Adipocyte (in vitro differentiated cells): ENCODE measurements around the gene ACD.

Experiments used
- DNase-seq: peaks from one replicate; pipeline ENCODE4 v3.0.0-alpha.2; 2015; ENCODE audit warnings: low read depth
- H3K27me3 ChIP-seq: replicated peaks from 2 replicates; pipeline ENCODE4 v1.7.0; 2013; ENCODE audit warnings: mild to moderate bottlenecking, low read length, moderate library complexity; ENCODE audit not compliant: control insufficient read depth, insufficient read depth
- H3K36me3 ChIP-seq: 2 replicates; pipeline ENCODE4 v1.7.0; 2013; ENCODE audit warnings: low read length, mild to moderate bottlenecking, moderate library complexity; ENCODE audit not compliant: control insufficient read depth, insufficient read depth, severe bottlenecking
- H3K4me1 ChIP-seq: 2 replicates; pipeline ENCODE4 v1.7.0; 2013; ENCODE audit warnings: mild to moderate bottlenecking, low read length, moderate library complexity; ENCODE audit not compliant: control insufficient read depth, insufficient read depth
- H3K4me3 ChIP-seq: 2 replicates; pipeline ENCODE4 v1.7.0; 2013; ENCODE audit warnings: mild to moderate bottlenecking, low read length, moderate library complexity
- H3K9ac ChIP-seq: 2 replicates; pipeline ENCODE4 v1.7.0; 2013; ENCODE audit warnings: mild to moderate bottlenecking, low read length, moderate library complexity
- H3K9me3 ChIP-seq: 2 replicates; pipeline ENCODE4 v1.7.0; 2013; ENCODE audit warnings: mild to moderate bottlenecking, low read length, moderate library complexity; ENCODE audit not compliant: control insufficient read depth

Gene ACD

GRCh38 chr16:67659675-67660563, at the start of gene ACD:
Gene ACD, minus strand, starts transcription at chr16:67660260. Its CDS starts 40 bp downstream, at chr16:67660220.
- Histone ChIP-seq H3K4me3 (peak within 1 kb of the TSS; percentile 98), H3K4me1 (peaks cover 12% of the 10 kb centered on the region), H3K9ac (peak within 1 kb of the TSS; percentile 94), H3K27me3 (no peaks in the 10 kb centered on the region), H3K36me3 (peaks cover 5% of the 10 kb centered on the region), H3K9me3 (no peaks in the 10 kb centered on the region)
- DNase-seq = peak; percentile 98

GRCh38 chr16:67709050-67709449, 49.0 kb upstream of the ACD start:
- Histone ChIP-seq H3K4me3 (no peak overlapping the region), H3K4me1 (peaks cover 15% of the 10 kb centered on the region), H3K36me3 (no peaks in the 10 kb centered on the region), H3K27me3 (no peaks in the 10 kb centered on the region), H3K9me3 (no peaks in the 10 kb centered on the region), H3K9ac (no peak overlapping the region)
- DNase-seq = no peak

GRCh38 chr16:67708368-67708771, 48.3 kb upstream of the ACD start:
- Histone ChIP-seq H3K4me3 (no peak overlapping the region), H3K4me1 (peaks cover 15% of the 10 kb centered on the region), H3K36me3 (no peaks in the 10 kb centered on the region), H3K9ac (no peak overlapping the region), H3K27me3 (no peaks in the 10 kb centered on the region), H3K9me3 (no peaks in the 10 kb centered on the region)
- DNase-seq = no peak

- no peak for DNase-seq
- Histone ChIP-seq H3K4me1 (peaks cover 15% of the 10 kb centered on the region), H3K4me3 (no peak overlapping the region), H3K9me3 (no peaks in the 10 kb centered on the region), H3K36me3 (no peaks in the 10 kb centered on the region), H3K9ac (no peak overlapping the region), H3K27me3 (no peaks in the 10 kb centered on the region)
Measured at GRCh38 chr16:67707790-67708189, 47.7 kb upstream of the ACD start.

DNA sequence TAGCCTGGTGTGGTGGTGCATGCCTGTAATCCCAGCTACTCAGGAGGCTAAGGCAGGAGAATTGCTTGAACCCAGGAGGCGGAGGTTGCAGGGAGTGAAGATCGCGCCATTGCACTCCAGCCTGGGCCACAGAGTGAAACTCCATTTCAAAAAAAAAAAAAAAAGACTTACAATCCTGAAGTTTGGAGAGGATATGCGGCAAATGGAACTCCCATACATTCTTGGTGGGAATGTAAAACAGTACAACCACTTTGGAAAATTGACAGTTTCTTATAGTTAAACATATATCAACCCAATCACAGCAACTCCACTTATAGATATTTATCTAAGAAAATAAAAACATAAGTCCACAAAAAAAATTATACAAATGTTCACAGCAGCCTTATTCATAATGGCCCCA, 47.1 kb upstream of the ACD start:
- H3K9ac ChIP-seq = no peak overlapping the region
- no peaks in the 10 kb centered on the region for H3K27me3 ChIP-seq
- H3K9me3 ChIP-seq = no peaks in the 10 kb centered on the region
- H3K4me1 ChIP-seq = peaks cover 15% of the 10 kb centered on the region
- DNase-seq = no peak
- no peaks in the 10 kb centered on the region for H3K36me3 ChIP-seq
- no peak overlapping the region for H3K4me3 ChIP-seq

DNA sequence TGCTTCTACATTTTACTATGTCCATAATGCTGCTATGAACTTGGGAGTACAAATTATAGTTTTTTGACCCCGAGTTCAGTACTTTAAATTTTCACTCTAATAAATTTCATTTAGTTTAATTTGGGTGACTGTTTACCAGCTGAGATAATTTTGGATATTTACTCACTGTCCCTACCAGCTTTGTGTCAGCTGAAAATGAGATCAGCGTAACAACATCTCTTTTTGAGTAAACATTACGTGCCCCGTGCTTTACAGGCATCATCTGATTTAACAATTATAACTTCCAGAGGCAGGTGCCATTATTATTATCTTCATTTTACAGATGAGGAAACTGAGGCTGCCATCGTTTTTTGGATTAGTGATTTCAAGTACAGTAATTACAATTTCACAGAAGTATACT, 44.0 kb upstream of the ACD start:
- DNase-seq = no peak
- no peak overlapping the region for H3K9ac ChIP-seq
- H3K4me1 ChIP-seq = peaks cover 13% of the 10 kb centered on the region
- no peaks in the 10 kb centered on the region for H3K9me3 ChIP-seq
- H3K36me3 ChIP-seq = no peaks in the 10 kb centered on the region
- no peak overlapping the region for H3K4me3 ChIP-seq
- H3K27me3 ChIP-seq = no peaks in the 10 kb centered on the region

DNA sequence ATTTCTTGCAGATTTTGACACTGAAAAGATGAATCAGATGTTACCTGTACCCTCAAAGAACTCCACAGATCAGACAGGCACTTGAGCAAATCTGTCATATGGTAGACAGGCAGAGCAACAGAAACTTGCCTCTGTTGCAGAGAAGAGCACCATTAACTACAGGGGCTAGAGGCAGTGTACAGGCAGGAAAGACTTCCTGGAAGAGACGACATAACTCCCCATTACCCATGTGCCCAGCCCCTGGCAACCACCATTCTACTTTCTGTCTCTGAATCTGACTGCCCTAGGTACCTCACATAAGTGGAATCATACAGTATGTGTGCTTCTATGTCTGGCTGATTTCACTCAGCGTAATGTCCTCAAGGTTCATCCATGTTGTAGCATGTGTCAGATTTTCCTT, 43.6 kb upstream of the ACD start:
- no peaks in the 10 kb centered on the region for H3K36me3 ChIP-seq
- peaks cover 8% of the 10 kb centered on the region for H3K4me1 ChIP-seq
- no peaks in the 10 kb centered on the region for H3K27me3 ChIP-seq
- H3K9me3 ChIP-seq = no peaks in the 10 kb centered on the region
- no peak for DNase-seq
- H3K4me3 ChIP-seq = no peak overlapping the region
- no peak overlapping the region for H3K9ac ChIP-seq

DNA sequence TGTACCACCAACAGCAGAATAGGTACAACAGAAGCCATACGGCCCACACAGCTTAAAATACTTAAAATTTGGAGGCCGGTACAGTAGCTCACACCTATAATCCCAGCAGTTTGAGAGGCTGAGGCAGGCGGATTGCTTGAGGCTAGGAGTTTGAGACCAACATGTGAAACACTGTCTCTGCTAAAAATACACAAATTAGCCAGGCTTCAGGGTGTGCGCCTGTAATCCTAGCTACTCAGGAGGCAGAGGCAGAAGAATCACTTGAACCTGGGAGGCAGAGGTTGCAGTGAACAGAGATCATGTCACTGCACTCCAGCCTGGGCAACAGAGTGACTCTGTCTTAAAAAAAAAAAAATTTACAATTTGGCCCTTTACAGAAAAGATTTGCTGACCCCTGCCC, 42.1 kb upstream of the ACD start:
- Histone ChIP-seq H3K27me3 (no peaks in the 10 kb centered on the region), H3K9ac (no peak overlapping the region), H3K9me3 (no peaks in the 10 kb centered on the region), H3K4me3 (no peak overlapping the region), H3K36me3 (no peaks in the 10 kb centered on the region), H3K4me1 (no peaks in the 10 kb centered on the region)
- no peak for DNase-seq

- Histone ChIP-seq H3K9me3 (no peaks in the 10 kb centered on the region), H3K27me3 (no peaks in the 10 kb centered on the region), H3K36me3 (no peaks in the 10 kb centered on the region), H3K4me3 (no peak overlapping the region), H3K9ac (no peak overlapping the region), H3K4me1 (no peaks in the 10 kb centered on the region)
- DNase-seq = no peak
Measured at GRCh38 chr16:67701420-67701819, 41.4 kb upstream of the ACD start.

GRCh38 chr16:67699265-67699664, 39.2 kb upstream of the ACD start:
- no peaks in the 10 kb centered on the region for H3K4me1 ChIP-seq
- no peak overlapping the region for H3K9ac ChIP-seq
- DNase-seq = no peak
- H3K36me3 ChIP-seq = no peaks in the 10 kb centered on the region
- no peaks in the 10 kb centered on the region for H3K27me3 ChIP-seq
- H3K4me3 ChIP-seq = no peak overlapping the region
- no peaks in the 10 kb centered on the region for H3K9me3 ChIP-seq

- no peak for DNase-seq
- no peak overlapping the region for H3K4me3 ChIP-seq
- no peaks in the 10 kb centered on the region for H3K36me3 ChIP-seq
- no peaks in the 10 kb centered on the region for H3K9me3 ChIP-seq
- H3K27me3 ChIP-seq = no peaks in the 10 kb centered on the region
- H3K4me1 ChIP-seq = peaks cover 11% of the 10 kb centered on the region
- H3K9ac ChIP-seq = no peak overlapping the region
Measured at GRCh38 chr16:67697422-67698185, 37.5 kb upstream of the ACD start.
